B cell (primary cell): ENCODE data around the gene AP5S1.

ENCODE experiments used
- CTCF ChIP-seq: fragments of 200-600 bp; IDR thresholded peaks from one replicate; pipeline ENCODE4 v1.8.0; 2022; ENCODE audit warnings: antibody characterized with exemption, mild to moderate bottlenecking
- EZH2 ChIP-seq: IDR thresholded peaks from 2 replicates; pipeline ENCODE4 v1.6.1; 2012; ENCODE audit warnings: borderline replicate concordance, low read depth, mild to moderate bottlenecking, moderate library complexity, low read length; ENCODE audit not compliant: insufficient read depth, poor library complexity, severe bottlenecking

- no peak for TF ChIP-seq CTCF
- TF ChIP-seq EZH2, result no peak
These were observed 21.5 kb upstream of the AP5S1 start for GRCh38 chr20:3798908-3799248.
